Measurements from ENCODE around the gene NPLOC4.

NPLOC4 gene

DNA sequence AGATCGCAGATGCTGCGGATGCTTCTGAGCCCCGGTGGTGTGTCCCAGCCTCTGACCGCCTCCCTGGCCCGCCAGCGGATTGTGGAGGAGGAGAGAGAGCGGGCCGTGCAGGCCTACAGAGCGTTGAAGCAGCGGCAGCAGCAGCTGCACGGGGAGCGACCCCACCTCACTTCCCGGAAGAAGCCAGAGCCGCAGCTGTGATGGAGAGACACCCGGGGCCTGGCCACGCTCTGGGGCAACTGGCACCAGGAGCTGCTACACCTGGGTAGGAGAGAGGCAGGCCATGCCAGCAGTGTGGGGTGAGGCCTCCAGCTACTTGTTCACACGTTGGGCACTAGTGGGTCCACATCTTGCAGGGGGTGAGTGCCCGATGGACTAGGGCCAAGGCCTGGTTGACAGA is 35.6 kb upstream of the NPLOC4 start:
- Histone ChIP-seq H3K9ac (no peak overlapping the region), H3K4me3 (ENCODE audit: low read depth, low read length) (no peak overlapping the region), H3K36me3 (ENCODE audit: control insufficient read depth, insufficient read depth, low read length) (no peaks in the 10 kb centered on the region), H3K27ac (no peak overlapping the region), H3K9me3 (ENCODE audit: control insufficient read depth, low read length) (no peaks in the 10 kb centered on the region), H3K4me1 (no peaks in the 10 kb centered on the region), H2AFZ (no peak overlapping the region), H3K27me3 (ENCODE audit: control insufficient read depth, insufficient read depth, low read length) (no peaks in the 10 kb centered on the region), H3K79me2 (peaks cover 12% of the 10 kb centered on the region), H3K4me2 (ENCODE audit: low read length) (no peak overlapping the region)
- TF ChIP-seq, protein P1, sequence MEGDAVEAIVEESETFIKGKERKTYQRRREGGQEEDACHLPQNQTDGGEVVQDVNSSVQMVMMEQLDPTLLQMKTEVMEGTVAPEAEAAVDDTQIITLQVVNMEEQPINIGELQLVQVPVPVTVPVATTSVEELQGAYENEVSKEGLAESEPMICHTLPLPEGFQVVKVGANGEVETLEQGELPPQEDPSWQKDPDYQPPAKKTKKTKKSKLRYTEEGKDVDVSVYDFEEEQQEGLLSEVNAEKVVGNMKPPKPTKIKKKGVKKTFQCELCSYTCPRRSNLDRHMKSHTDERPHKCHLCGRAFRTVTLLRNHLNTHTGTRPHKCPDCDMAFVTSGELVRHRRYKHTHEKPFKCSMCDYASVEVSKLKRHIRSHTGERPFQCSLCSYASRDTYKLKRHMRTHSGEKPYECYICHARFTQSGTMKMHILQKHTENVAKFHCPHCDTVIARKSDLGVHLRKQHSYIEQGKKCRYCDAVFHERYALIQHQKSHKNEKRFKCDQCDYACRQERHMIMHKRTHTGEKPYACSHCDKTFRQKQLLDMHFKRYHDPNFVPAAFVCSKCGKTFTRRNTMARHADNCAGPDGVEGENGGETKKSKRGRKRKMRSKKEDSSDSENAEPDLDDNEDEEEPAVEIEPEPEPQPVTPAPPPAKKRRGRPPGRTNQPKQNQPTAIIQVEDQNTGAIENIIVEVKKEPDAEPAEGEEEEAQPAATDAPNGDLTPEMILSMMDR (IDR thresholded peaks at IDR 0.05): no peak

DNA sequence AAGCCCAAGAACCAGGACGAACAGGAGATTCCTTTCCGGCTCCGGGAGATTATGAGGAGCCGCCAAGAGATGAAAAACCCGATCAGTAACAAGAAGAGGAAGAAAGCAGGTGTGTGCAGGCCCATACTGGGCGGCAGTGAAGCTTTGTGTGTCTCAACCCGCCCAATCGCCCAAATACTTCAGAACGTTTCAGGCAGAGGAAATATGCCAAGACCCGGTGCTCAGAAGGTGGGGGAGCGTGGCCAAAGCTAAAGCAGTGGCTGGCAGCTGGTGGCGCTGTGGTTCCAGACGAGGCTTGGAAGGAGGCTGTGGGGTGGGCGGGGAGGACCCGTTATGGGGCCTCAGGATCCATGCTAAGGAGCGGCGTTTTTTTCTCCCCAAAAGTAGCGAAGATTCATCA is 30.8 kb upstream of the NPLOC4 start:
- Histone ChIP-seq H3K27me3 (ENCODE audit: control insufficient read depth, insufficient read depth, low read length) (no peaks in the 10 kb centered on the region), H3K9me3 (ENCODE audit: control insufficient read depth, low read length) (no peaks in the 10 kb centered on the region), H2AFZ (no peak overlapping the region), H3K4me1 (peaks cover 6% of the 10 kb centered on the region), H3K4me2 (ENCODE audit: low read length) (no peak overlapping the region), H3K4me3 (ENCODE audit: low read depth, low read length) (no peak overlapping the region), H3K27ac (no peak overlapping the region), H3K79me2 (peaks cover 11% of the 10 kb centered on the region), H3K9ac (no peak overlapping the region), H3K36me3 (ENCODE audit: control insufficient read depth, insufficient read depth, low read length) (no peaks in the 10 kb centered on the region)
- TF ChIP-seq, protein P1 (IDR thresholded peaks at IDR 0.05): no peak

DNA sequence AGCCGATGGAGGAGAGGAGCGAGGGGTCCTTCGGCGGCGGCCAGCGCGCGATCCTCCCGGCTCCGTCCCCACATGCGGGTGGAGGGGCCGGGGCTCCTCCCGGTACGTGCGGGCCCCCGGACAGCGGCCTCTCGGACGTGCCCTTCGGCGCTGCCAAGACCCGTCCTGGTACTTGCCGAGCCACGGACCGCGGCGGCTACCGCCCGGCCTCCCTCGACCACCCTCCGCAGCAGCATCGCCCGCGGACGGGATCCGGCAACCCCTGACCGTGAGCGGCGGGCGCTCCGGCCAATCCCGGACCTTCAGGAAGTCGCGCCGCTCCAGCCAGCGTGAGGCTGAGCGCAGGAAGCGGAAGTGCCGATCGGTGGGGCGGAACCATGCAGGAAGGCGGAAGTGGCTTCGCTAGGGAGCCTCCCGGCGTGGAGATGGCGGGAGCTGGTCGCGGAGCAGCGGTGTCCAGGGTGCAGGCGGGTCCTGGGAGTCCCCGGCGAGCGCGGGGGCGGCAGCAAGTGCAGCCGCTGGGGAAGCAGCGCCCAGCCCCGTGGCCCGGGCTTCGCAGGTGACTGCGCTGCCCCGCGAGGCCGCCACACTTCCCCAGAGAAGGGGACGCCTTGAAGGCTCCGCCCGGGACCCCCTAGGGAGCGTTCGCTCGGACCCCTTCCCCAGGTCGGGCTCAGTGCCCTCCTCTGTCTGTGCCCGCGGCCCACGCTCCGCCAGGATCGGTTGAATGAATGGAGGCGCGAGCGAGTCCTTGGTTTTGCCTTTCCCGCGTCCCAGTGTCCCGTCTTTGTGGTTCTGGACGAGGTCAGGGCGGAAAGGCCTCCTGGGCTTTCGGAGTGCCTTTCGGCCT is 29.7 kb upstream of the NPLOC4 start, which contains the start of the genes CCDC137 and OXLD1:
Gene CCDC137 (plus strand): TSS at position 396 of the 850 bp plus-strand sequence. CDS start 30 bp downstream, at position 426.
Gene OXLD1 (minus strand): TSS at position 264 of the 850 bp plus-strand sequence. CDS start 28 bp downstream, at position 236.
- no peaks in the 10 kb centered on the region for H3K9me3 ChIP-seq (ENCODE audit: control insufficient read depth, low read length)
- H3K27ac ChIP-seq: peak within 1 kb of the TSS; percentile 73
- H3K4me3 ChIP-seq (ENCODE audit: low read depth, low read length): peak within 1 kb of the TSS; percentile 85
- peak within 1 kb of the TSS; percentile 97 for H3K4me2 ChIP-seq (ENCODE audit: low read length)
- H3K27me3 ChIP-seq (ENCODE audit: control insufficient read depth, insufficient read depth, low read length): no peaks in the 10 kb centered on the region
- H2AFZ ChIP-seq: peak within 1 kb of the TSS; percentile 94
- no peaks in the 10 kb centered on the region for H3K36me3 ChIP-seq (ENCODE audit: control insufficient read depth, insufficient read depth, low read length)
- TF ChIP-seq, protein P1 (IDR thresholded peaks at IDR 0.05): no peak
- peaks cover 11% of the 10 kb centered on the region for H3K79me2 ChIP-seq
- H3K9ac ChIP-seq: peak within 1 kb of the TSS; percentile 55
- H3K4me1 ChIP-seq: peaks cover 6% of the 10 kb centered on the region

DNA sequence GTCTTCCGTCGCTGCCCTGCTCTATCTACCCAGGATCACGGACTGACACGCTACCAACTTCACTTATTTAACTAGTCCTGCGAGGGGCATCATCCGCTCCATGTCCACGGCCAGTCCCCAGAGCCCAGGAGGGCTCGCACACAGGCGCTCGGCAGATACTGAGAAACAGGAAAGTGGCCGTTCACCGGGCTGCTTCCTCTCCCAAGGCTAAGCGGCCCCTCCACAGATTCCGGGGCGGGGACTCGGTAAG is 29.1 kb upstream of the NPLOC4 start:
- no peaks in the 10 kb centered on the region for H3K27me3 ChIP-seq (ENCODE audit: control insufficient read depth, insufficient read depth, low read length)
- H3K4me1 ChIP-seq: peaks cover 6% of the 10 kb centered on the region
- no peaks in the 10 kb centered on the region for H3K9me3 ChIP-seq (ENCODE audit: control insufficient read depth, low read length)
- peak overlapping the region; percentile 85 for H3K4me3 ChIP-seq (ENCODE audit: low read depth, low read length)
- no peaks in the 10 kb centered on the region for H3K36me3 ChIP-seq (ENCODE audit: control insufficient read depth, insufficient read depth, low read length)
- TF ChIP-seq, protein P1 (IDR thresholded peaks at IDR 0.05): no peak
- peak overlapping the region; percentile 55 for H3K9ac ChIP-seq
- peak overlapping the region; percentile 73 for H3K27ac ChIP-seq
- H3K79me2 ChIP-seq: peaks cover 11% of the 10 kb centered on the region
- H2AFZ ChIP-seq: peak overlapping the region; percentile 94
- H3K4me2 ChIP-seq (ENCODE audit: low read length): peak overlapping the region; percentile 78
